Right renal cortex interstitium (tissue), 3 donors: ENCODE measurements around the gene WDR5. TPM values are rescaled to one million over a fixed set of nuclear protein-coding genes. Genes with fewer than 3 reads are reported as not detected.
A peak's percentile ranks its signal among the peaks of the same experiment; 100 is the strongest.

Source experiments
- DNase-seq, 3 donors: peaks; one replicate each; pipeline ENCODE4 v3.0.0-alpha.2; 2013; ENCODE audit warnings: low read depth in 3 of 3, low spot score in 2 of 3
- polyA plus RNA-seq, 3 donors: library from polyadenylated mRNA; unstranded; fragments of 120-200 nt; gene quantifications; one replicate each; pipeline ENCODE4 v1.2.1, GENCODE V29; 2013; ENCODE audit not compliant: insufficient read length in 3 of 3

Gene WDR5
- polyA plus RNA-seq, 3 donors: 35.4 to 38.4 (median 36.7) TPM

- DNase-seq: no peak
Measured at GRCh38 chr9:134172198-134173126, 36.6 kb downstream of the WDR5 start.

- DNase-seq: no peak
Measured at GRCh38 chr9:134173127-134174072, 37.5 kb downstream of the WDR5 start.

GRCh38 chr9:134174073-134174449 lies 38.2 kb downstream of the WDR5 start:
- DNase-seq: no peak

GRCh38 chr9:134174526-134175290 lies 38.8 kb downstream of the WDR5 start:
- no peak for DNase-seq

GRCh38 chr9:134175291-134175807 lies 39.5 kb downstream of the WDR5 start:
- no peak for DNase-seq

DNA sequence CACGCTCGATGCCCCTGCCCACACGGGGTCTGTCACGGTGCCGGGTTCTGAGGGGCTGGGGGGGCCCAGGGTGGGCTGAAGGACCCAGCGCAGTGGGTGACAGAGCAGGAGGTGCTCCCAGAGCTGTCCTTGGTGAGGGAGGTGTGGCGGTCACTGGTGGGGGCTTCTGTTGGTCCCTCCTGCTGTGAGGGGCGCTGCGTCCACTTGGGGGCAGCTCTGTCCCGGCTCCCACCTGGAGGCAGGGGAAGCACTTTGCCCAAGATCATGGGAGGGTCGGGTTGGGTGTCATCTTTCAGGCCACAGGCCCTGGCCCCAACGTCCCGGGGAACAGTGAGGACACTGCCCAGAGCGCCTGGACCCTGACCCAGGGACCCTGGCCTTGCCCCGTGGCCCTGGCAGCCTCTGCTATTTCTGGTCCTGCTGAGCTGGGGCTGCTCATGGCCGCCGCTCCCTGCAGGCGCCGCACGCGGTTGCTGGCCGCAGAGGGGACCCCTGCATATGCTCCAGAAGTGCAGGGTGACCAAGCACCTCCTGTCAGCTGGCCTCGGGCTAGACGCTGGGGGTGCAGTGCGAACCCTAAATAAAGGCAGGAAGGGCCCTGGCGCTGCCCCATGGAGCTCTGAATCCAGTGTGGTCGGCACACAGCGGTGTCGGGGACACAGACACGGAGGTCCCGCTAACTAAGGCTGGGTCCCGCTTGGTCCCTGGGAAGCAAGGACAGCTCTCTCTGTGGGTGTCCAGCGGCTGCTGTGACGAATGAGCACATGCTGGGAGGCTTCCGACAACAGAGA lies 40.1 kb downstream of the WDR5 start:
- no peak for DNase-seq

DNA sequence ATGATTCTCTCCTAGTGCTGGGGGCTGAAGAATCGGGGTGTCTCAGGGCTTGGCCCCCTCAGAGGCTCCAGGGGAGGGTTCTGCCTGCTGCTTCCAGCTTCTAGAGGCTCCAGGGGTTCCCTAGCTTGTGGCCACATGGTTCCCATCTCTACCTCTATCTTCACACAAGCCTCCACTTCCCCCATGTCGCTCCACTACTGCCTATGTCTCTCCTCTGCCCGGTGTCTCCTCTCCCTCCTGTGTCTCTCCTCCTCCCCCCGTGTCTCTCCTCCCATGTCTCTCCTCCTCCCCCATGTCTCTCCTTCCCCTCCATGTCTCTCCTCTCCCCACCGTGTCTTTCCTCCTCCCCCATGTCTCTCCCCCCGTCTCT lies 40.7 kb downstream of the WDR5 start:
- no peak for DNase-seq

GRCh38 chr9:134177186-134177585 lies 41.3 kb downstream of the WDR5 start:
- DNase-seq: no peak

- DNase-seq: no peak
Measured at GRCh38 chr9:134177624-134178393, 41.9 kb downstream of the WDR5 start.

DNA sequence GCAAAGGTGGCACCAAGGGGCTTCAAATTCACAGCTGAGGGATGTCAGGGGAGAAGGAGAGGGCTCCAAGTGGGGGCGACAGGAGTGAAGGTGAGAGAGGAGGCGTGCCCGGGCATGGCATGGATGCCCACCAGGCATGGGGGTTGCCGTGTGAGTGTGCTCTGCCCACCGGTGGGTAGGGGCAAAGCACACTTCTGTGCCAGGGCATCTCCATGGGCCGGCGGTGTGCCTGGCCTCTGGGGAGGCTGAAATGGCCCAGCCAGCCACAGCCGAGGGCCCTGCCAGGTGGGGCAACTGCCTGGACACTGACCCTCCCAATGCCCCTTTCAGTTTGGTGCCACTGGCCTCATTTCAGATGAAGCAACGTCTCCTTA lies 42.5 kb downstream of the WDR5 start:
- DNase-seq: no peak

GRCh38 chr9:134178768-134179551 lies 43.1 kb downstream of the WDR5 start:
- DNase-seq: peak in 1 of 3 donors; percentile 54

GRCh38 chr9:134179595-134179917 lies 43.7 kb downstream of the WDR5 start:
- DNase-seq: no peak

- no peak for DNase-seq
Measured at GRCh38 chr9:134179918-134180785, 44.3 kb downstream of the WDR5 start.

DNA sequence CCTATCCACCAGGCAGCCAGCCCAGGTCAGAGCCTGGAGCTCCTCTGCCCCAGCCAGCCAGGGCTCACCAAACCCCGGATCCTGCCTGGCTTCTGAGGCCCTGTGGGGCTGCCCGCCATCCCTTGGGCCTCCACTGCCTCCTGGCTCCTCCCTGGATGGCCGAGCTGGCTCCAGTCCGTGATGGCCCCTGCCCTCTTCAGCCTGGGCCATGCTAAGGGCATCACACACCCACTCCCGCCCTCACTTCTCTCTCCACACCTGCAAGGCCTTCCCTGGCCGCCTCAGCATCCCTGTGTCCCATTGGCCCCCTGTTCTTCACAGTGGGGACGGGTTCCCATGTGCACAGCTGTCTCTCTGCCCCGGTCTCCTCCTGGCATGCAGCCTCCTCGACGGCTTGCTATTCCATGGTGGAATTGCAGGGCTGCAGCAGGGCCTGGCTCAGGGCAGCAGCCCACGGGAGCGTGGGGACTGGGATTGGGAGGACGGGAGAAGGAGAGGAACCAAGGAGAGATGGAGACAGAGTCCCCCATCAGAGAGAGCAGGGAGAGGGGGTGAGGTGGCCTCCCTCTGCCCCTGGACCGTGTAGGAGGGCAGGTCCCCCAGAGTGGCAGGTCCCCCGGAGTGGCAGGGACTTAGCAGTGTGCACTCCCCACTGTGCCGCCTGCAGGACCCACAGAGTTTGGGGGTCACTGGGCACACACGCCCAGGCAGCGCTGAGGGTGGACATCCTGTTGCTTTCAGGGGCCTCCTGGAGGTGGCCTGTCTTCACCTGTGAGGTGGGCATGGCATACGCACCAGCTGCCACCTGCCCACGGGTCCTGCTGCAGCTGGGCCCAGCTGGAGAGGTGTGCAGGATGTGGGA lies 45.1 kb downstream of the WDR5 start:
- DNase-seq: no peak

DNA sequence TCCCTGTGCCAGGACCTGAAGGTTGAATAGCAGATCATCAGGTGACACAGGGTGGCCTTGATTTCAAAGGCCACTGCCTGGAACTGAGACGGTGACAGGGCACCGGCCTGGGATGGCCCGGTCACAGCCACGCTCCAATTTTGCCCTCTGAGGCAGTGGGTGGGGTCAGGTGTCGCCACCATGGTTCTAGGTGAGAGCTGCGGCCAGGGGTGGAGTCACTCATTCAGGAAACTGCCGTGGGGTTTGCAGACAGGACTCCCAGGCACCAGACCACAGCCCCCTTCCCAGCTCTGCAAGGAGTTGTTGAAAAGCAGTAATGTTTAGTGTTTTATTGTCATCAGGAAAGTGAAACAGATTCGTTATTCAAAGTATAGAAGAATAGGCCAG lies 45.8 kb downstream of the WDR5 start:
- DNase-seq: no peak

- no peak for DNase-seq
Measured at GRCh38 chr9:134182554-134183085, 46.7 kb downstream of the WDR5 start.
